ENCODE data around the gene TEP1. TPM values are rescaled to one million over a fixed set of nuclear protein-coding genes. Genes with fewer than 3 reads are reported as not detected.

The TEP1 gene
- total RNA-seq, 1 experiment from 2014 or later = 15.8 TPM

DNA sequence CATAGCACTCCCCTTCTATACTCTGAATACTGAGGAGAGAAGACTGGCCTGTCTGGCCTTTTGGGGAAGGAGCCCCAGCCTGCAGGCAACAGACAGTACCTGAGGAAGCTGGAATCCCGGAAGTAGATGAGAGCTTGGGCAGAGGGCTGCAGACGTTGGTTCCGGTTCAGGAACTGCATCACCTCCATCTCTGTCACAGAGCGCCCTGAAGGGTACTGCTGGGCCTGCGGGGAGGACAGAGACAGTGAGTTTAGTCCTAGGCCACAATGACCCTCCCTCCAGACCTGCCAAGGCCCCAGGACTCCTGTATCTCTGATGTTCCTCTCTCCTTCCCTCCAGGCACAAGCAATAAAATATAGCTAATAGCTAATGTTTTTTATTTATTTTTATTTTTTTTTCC is 28.4 kb downstream of the TEP1 start:
- Histone ChIP-seq H2AK5ac (ENCODE audit: insufficient read length, low read length) (no peak overlapping the region), H3K27ac (ENCODE audit: insufficient read length, low read depth, low read length) (no peak overlapping the region), H2BK20ac (ENCODE audit: low read depth, low read length, poor library complexity, severe bottlenecking) (no peak overlapping the region), H3K79me1 (ENCODE audit: insufficient read depth, low read depth, low read length, poor library complexity, severe bottlenecking) (no peaks in the 10 kb centered on the region), H4K5ac (ENCODE audit: insufficient read length, low read depth, low read length) (no peak overlapping the region), H2BK5ac (ENCODE audit: insufficient read length, low read length) (no peak overlapping the region), H3K23ac (ENCODE audit: insufficient read length, low read depth, low read length) (no peak overlapping the region), H2AFZ (ENCODE audit: low read length) (no peak overlapping the region), H3K4me1 (ENCODE audit: insufficient read depth, low read length) (no peaks in the 10 kb centered on the region), H3K9ac (ENCODE audit: extremely low read depth, insufficient read length, low read length) (no peak overlapping the region), H3K27me3 (ENCODE audit: insufficient read depth, low read length) (no peaks in the 10 kb centered on the region), H3K56ac (ENCODE audit: insufficient read length, low read depth, low read length) (no peak overlapping the region), H3K9me3 (ENCODE audit: control insufficient read depth, low read depth, low read length) (no peaks in the 10 kb centered on the region), H4K91ac (ENCODE audit: insufficient read length, low read depth, low read length) (no peak overlapping the region), H4K20me1 (ENCODE audit: control insufficient read depth, insufficient read depth, insufficient read length) (no peaks in the 10 kb centered on the region), H2BK120ac (ENCODE audit: low read depth, low read length, poor library complexity, severe bottlenecking) (no peak overlapping the region), H3K23me2 (ENCODE audit: insufficient read length, low read depth, low read length, poor library complexity, severe bottlenecking) (no peaks in the 10 kb centered on the region), H2BK15ac (ENCODE audit: low read depth, low read length) (no peak overlapping the region), H3K14ac (ENCODE audit: insufficient read depth, low read length) (no peak overlapping the region), H3K79me2 (ENCODE audit: insufficient read depth, low read length) (no peaks in the 10 kb centered on the region), H3K4me2 (ENCODE audit: insufficient read depth, insufficient read length, low read length) (no peak overlapping the region), H2BK12ac (ENCODE audit: insufficient read length, low read depth, low read length) (no peak overlapping the region), H3K4ac (ENCODE audit: low read depth, low read length) (no peak overlapping the region), H3K18ac (ENCODE audit: insufficient read length, low read depth, low read length) (no peak overlapping the region), H4K8ac (replicated peaks; ENCODE audit: insufficient read length, low read depth, low read length) (no peak overlapping the region), H3T11ph (ENCODE audit: low read length) (no peak overlapping the region)
- TF ChIP-seq, protein P1, sequence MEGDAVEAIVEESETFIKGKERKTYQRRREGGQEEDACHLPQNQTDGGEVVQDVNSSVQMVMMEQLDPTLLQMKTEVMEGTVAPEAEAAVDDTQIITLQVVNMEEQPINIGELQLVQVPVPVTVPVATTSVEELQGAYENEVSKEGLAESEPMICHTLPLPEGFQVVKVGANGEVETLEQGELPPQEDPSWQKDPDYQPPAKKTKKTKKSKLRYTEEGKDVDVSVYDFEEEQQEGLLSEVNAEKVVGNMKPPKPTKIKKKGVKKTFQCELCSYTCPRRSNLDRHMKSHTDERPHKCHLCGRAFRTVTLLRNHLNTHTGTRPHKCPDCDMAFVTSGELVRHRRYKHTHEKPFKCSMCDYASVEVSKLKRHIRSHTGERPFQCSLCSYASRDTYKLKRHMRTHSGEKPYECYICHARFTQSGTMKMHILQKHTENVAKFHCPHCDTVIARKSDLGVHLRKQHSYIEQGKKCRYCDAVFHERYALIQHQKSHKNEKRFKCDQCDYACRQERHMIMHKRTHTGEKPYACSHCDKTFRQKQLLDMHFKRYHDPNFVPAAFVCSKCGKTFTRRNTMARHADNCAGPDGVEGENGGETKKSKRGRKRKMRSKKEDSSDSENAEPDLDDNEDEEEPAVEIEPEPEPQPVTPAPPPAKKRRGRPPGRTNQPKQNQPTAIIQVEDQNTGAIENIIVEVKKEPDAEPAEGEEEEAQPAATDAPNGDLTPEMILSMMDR (conservative IDR thresholded peaks at IDR 0.05) = no peak
- H3K4me3 Mint-ChIP-seq = no peak overlapping the region
- no peak overlapping the region for H3K27ac Mint-ChIP-seq
- DNase-seq = no peak
- peaks cover 9% of the 10 kb centered on the region in 2 experiments; a peak in 3 of 4 replicates for H3K4me1 Mint-ChIP-seq
- peaks cover 39 to 85% (median 74%) of the 10 kb centered on the region in 3 experiments; a peak in 6 of 7 replicates for H3K36me3 Mint-ChIP-seq (ENCODE audit: insufficient read depth in 1 of 3, low read depth in 3 of 3)
- no CpG with 5 or more reads among the region's 5 CpGs for WGBS (ENCODE audit: extremely low coverage, insufficient read length, low lambda C conversion rate)
- H3K9me3 Mint-ChIP-seq = no peaks in the 10 kb centered on the region; a peak in 1 of 5 replicates
- H3K27me3 Mint-ChIP-seq (ENCODE audit: low read depth) = no peaks in the 10 kb centered on the region
